NT2/D1 (cell line): Measurements from ENCODE around the gene CTSA.

Experiments used
- DNase-seq: peaks from one replicate; pipeline ENCODE4 v3.0.0-alpha.2; 2011; ENCODE audit warnings: low read depth, low spot score
- H3K27me3 ChIP-seq: 2 replicates; pipeline ENCODE4 v1.6.0; 2011; ENCODE audit warnings: mild to moderate bottlenecking; ENCODE audit not compliant: insufficient read length, insufficient read depth
- H3K36me3 ChIP-seq: 2 replicates; pipeline ENCODE4 v1.6.1; 2011; ENCODE audit warnings: mild to moderate bottlenecking, low read length, mixed read lengths; ENCODE audit not compliant: insufficient read depth, insufficient read length
- H3K4me1 ChIP-seq: 2 replicates; pipeline ENCODE4 v1.5.1; 2011; ENCODE audit not compliant: insufficient read depth, insufficient read length
- H3K4me3 ChIP-seq: 2 replicates; pipeline ENCODE4 v1.5.1; 2011; ENCODE audit warnings: low read depth; ENCODE audit not compliant: insufficient read length
- H3K9ac ChIP-seq: 2 replicates; pipeline ENCODE4 v1.6.0; 2011; ENCODE audit warnings: low read depth; ENCODE audit not compliant: insufficient read length
- H3K9me3 ChIP-seq: 2 replicates; pipeline ENCODE4 v1.5.1; 2011; ENCODE audit warnings: mild to moderate bottlenecking, low read length; ENCODE audit not compliant: insufficient read depth
- SUZ12 ChIP-seq: IDR thresholded peaks from 2 replicates; pipeline ENCODE4 v1.6.1; 2011; ENCODE audit not compliant: insufficient read length, insufficient read depth; ENCODE audit errors: extremely low read depth
- YY1 ChIP-seq: IDR thresholded peaks from 2 replicates; pipeline ENCODE4 v1.6.1; 2011; ENCODE audit not compliant: insufficient read length, insufficient read depth
- ZNF274 ChIP-seq: IDR thresholded peaks from 2 replicates; pipeline ENCODE4 v1.6.1; 2011; ENCODE audit warnings: mild to moderate bottlenecking, low read depth, low read length

The CTSA gene

GRCh38 chr20:45913116-45913515 lies 22.0 kb downstream of the CTSA start:
- H3K4me1 ChIP-seq = peaks cover 9% of the 10 kb centered on the region
- peaks cover 20% of the 10 kb centered on the region for H3K36me3 ChIP-seq
- no peak for TF ChIP-seq YY1
- no peaks in the 10 kb centered on the region for H3K27me3 ChIP-seq
- no peak overlapping the region for H3K4me3 ChIP-seq
- H3K9ac ChIP-seq = no peak overlapping the region
- DNase-seq = no peak
- H3K9me3 ChIP-seq = no peaks in the 10 kb centered on the region

GRCh38 chr20:45917790-45918141 lies 26.6 kb downstream of the CTSA start:
- Histone ChIP-seq H3K9me3 (no peaks in the 10 kb centered on the region), H3K36me3 (no peaks in the 10 kb centered on the region), H3K4me1 (no peaks in the 10 kb centered on the region), H3K4me3 (no peak overlapping the region), H3K27me3 (no peaks in the 10 kb centered on the region), H3K9ac (no peak overlapping the region)
- TF ChIP-seq SUZ12 (no peak), YY1 (no peak), ZNF274 (no peak)
- no peak for DNase-seq

- TF ChIP-seq YY1 = no peak
- no peak for TF ChIP-seq SUZ12
- no peak for TF ChIP-seq ZNF274
- Histone ChIP-seq H3K4me3 (no peak overlapping the region), H3K9me3 (no peaks in the 10 kb centered on the region), H3K9ac (no peak overlapping the region), H3K27me3 (no peaks in the 10 kb centered on the region), H3K36me3 (no peaks in the 10 kb centered on the region), H3K4me1 (no peaks in the 10 kb centered on the region)
- no peak for DNase-seq
These were observed 27.1 kb downstream of the CTSA start for GRCh38 chr20:45918182-45918737.

- no peak for DNase-seq
- Histone ChIP-seq H3K9ac (no peak overlapping the region), H3K27me3 (no peaks in the 10 kb centered on the region), H3K9me3 (no peaks in the 10 kb centered on the region), H3K36me3 (no peaks in the 10 kb centered on the region), H3K4me3 (no peak overlapping the region), H3K4me1 (no peaks in the 10 kb centered on the region)
- TF ChIP-seq SUZ12 (no peak), ZNF274 (no peak), YY1 (no peak)
These were observed 27.8 kb downstream of the CTSA start for GRCh38 chr20:45918779-45919537.

GRCh38 chr20:45919542-45920399 lies 28.6 kb downstream of the CTSA start:
- Histone ChIP-seq H3K36me3 (no peaks in the 10 kb centered on the region), H3K9ac (no peak overlapping the region), H3K27me3 (no peaks in the 10 kb centered on the region), H3K9me3 (no peaks in the 10 kb centered on the region), H3K4me3 (no peak overlapping the region), H3K4me1 (no peaks in the 10 kb centered on the region)
- no peak for TF ChIP-seq YY1
- no peak for TF ChIP-seq SUZ12
- TF ChIP-seq ZNF274 = no peak
- no peak for DNase-seq

- H3K36me3 ChIP-seq = no peaks in the 10 kb centered on the region
- no peaks in the 10 kb centered on the region for H3K9me3 ChIP-seq
- H3K4me1 ChIP-seq = peaks cover 4% of the 10 kb centered on the region
- DNase-seq = no peak
- TF ChIP-seq ZNF274 = no peak
- no peak for TF ChIP-seq YY1
- H3K4me3 ChIP-seq = no peak overlapping the region
- no peak overlapping the region for H3K9ac ChIP-seq
- H3K27me3 ChIP-seq = no peaks in the 10 kb centered on the region
These were observed 29.6 kb downstream of the CTSA start for GRCh38 chr20:45920462-45921336.
